ENCODE data around the gene PRIMPOL.

DNA sequence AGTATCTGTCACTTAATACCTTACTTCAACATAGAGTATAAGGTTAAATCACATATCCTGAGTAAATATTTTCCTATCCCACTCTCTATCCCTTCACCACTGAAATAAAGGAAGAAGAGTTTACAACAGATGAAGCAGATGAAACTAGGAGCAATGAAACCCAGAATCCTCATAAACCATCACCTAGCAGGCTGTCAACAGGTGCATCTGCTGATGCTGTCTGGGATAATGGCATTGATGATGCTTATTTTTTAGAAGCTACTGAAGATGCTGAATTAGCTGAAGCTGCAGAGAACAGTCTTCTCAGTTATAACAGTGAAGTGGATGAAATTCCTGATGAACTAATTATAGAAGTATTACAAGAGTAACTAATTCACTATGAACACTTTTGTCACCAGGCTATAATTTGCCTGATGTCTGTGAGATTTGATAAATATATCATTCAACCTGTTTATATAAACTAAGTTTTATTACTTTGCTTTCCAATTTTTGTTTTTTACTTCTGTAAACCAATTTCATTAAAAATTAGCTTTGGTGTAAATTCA is 44.9 kb downstream of the PRIMPOL start:
- TF ChIP-seq BRCA1 (IDR thresholded peaks at IDR 0.05), result no peak
- TF ChIP-seq BRCA1 (CRISPR knock-in tag; IDR thresholded peaks at IDR 0.05), result no peak
- no peak for TF ChIP-seq ZC3H4 (CRISPR knock-in tag; IDR thresholded peaks at IDR 0.05; ENCODE audit: borderline replicate concordance)
- TF ChIP-seq POLR2A (conservative IDR thresholded peaks at IDR 0.05), result no peak
- TF ChIP-seq, protein P1, sequence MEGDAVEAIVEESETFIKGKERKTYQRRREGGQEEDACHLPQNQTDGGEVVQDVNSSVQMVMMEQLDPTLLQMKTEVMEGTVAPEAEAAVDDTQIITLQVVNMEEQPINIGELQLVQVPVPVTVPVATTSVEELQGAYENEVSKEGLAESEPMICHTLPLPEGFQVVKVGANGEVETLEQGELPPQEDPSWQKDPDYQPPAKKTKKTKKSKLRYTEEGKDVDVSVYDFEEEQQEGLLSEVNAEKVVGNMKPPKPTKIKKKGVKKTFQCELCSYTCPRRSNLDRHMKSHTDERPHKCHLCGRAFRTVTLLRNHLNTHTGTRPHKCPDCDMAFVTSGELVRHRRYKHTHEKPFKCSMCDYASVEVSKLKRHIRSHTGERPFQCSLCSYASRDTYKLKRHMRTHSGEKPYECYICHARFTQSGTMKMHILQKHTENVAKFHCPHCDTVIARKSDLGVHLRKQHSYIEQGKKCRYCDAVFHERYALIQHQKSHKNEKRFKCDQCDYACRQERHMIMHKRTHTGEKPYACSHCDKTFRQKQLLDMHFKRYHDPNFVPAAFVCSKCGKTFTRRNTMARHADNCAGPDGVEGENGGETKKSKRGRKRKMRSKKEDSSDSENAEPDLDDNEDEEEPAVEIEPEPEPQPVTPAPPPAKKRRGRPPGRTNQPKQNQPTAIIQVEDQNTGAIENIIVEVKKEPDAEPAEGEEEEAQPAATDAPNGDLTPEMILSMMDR (IDR thresholded peaks at IDR 0.05 in 2 of 3, conservative IDR thresholded peaks at IDR 0.05 in 1 of 3; ENCODE audit: insufficient read depth in 2 of 3, low read depth in 1 of 3, low read length in 3 of 3), result no peak
- TF ChIP-seq TCF7L2 (IDR thresholded peaks at IDR 0.05; ENCODE audit: low read depth, low read length), result no peak

Data from K562 (cell line).